Astrocyte of the cerebellum (primary cell): Measurements from ENCODE around the gene TTR.

ENCODE experiments used
- DNase-seq: peaks from one replicate; pipeline ENCODE4 v3.0.0-alpha.2; 2011; ENCODE audit warnings: low read depth
- H3K4me3 ChIP-seq: 2 replicates; pipeline ENCODE4 v1.5.1; 2011; ENCODE audit warnings: mild to moderate bottlenecking, low read depth, low read length, moderate library complexity
- in situ Hi-C: cut with HindIII; loops from 2 replicates; pipeline ENCODE4 v1.10.0; 2017; ENCODE audit warnings: low sequenced_read_pairs
- TF ChIP-seq, protein P1 (sequence below): IDR thresholded peaks from 2 replicates; pipeline ENCODE4 v1.5.1; 2012; ENCODE audit warnings: low read length, low read depth, moderate library complexity, mild to moderate bottlenecking; ENCODE audit errors: missing control alignments

TTR gene

GRCh38 chr18:31591628-31592027 is at the start of gene TTR:
Gene TTR, plus strand, starts transcription at chr18:31591877. Its CDS starts 26 bp downstream, at chr18:31591903.
- TF ChIP-seq, protein P1, sequence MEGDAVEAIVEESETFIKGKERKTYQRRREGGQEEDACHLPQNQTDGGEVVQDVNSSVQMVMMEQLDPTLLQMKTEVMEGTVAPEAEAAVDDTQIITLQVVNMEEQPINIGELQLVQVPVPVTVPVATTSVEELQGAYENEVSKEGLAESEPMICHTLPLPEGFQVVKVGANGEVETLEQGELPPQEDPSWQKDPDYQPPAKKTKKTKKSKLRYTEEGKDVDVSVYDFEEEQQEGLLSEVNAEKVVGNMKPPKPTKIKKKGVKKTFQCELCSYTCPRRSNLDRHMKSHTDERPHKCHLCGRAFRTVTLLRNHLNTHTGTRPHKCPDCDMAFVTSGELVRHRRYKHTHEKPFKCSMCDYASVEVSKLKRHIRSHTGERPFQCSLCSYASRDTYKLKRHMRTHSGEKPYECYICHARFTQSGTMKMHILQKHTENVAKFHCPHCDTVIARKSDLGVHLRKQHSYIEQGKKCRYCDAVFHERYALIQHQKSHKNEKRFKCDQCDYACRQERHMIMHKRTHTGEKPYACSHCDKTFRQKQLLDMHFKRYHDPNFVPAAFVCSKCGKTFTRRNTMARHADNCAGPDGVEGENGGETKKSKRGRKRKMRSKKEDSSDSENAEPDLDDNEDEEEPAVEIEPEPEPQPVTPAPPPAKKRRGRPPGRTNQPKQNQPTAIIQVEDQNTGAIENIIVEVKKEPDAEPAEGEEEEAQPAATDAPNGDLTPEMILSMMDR, result no peak
- no peak for DNase-seq
- in situ Hi-C loops, result no loop called here
- no peak within 1 kb of the TSS for H3K4me3 ChIP-seq

DNA sequence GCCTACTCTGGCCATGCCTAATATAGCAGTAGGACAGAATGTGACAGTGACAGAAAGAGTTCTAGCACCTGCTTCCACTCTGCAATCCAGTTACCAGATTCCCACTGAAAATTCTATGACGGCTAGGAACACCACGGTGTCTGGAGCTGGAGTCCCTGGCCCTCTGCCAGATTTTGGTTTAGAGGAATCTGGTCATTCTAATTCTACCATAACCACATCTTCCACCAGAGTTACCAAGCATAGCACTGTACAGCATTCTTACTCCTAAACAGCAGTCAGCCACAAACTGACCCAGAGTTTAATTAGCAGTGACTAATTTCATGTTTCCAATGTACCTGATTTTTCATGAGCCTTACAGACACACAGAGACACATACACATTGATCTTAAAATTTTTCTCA is 45.2 kb upstream of the TTR start:
- DNase-seq, result peak; percentile 69
- TF ChIP-seq, protein P1, result no peak
- in situ Hi-C loops, result no loop called here
- H3K4me3 ChIP-seq, result no peak overlapping the region

DNA sequence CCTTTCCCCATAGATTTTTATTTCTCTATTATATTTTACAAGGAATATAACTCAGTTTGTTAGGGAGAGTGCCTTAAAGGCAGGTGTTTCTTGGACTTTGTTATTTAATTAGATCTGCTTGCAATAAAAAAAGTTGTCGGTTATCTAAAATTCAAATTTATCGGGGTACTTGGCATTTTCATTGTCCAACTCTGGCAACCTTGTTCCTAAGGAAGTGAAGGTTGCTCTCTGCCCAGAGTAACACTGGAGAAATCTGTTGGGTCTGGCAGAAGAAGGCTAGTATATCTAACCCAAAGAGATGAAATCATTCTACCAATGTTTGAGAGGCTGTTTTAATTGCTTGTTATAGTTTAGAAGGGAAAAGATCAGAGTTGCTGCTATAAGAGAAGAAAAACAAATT is 42.8 kb upstream of the TTR start:
- no peak overlapping the region for H3K4me3 ChIP-seq
- DNase-seq, result no peak
- TF ChIP-seq, protein P1, result no peak
- in situ Hi-C loops, result no loop called here

DNA sequence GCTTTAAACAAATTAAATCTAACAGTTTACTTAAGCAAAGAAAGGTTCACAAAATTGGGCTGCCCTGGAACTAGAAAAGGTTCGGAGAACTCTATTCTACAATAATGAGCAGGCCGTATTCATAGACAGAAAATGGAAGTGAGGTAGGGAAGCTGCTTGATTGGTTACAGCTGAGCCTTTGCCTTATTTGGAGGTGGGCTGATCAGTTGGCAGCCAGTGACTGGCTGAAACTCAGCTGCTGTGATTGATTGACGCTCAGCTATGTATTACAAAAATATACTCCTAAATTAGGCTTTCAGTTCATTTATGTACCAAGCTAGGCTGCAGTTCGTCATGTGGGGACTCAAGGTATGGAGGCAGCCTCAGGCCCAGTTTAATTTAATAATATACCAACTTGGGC is 42.3 kb upstream of the TTR start:
- in situ Hi-C loops, result no loop called here
- no peak overlapping the region for H3K4me3 ChIP-seq
- TF ChIP-seq, protein P1, result no peak
- DNase-seq, result no peak

GRCh38 chr18:31551883-31552282 is 39.8 kb upstream of the TTR start:
- in situ Hi-C loops, result no loop called here
- no peak overlapping the region for H3K4me3 ChIP-seq
- no peak for DNase-seq
- TF ChIP-seq, protein P1, result no peak

- TF ChIP-seq, protein P1, result peak; percentile 32
- in situ Hi-C loops, result no loop called here
- no peak for DNase-seq
- H3K4me3 ChIP-seq, result no peak overlapping the region
Measured at GRCh38 chr18:31553800-31554199, 37.9 kb upstream of the TTR start.

DNA sequence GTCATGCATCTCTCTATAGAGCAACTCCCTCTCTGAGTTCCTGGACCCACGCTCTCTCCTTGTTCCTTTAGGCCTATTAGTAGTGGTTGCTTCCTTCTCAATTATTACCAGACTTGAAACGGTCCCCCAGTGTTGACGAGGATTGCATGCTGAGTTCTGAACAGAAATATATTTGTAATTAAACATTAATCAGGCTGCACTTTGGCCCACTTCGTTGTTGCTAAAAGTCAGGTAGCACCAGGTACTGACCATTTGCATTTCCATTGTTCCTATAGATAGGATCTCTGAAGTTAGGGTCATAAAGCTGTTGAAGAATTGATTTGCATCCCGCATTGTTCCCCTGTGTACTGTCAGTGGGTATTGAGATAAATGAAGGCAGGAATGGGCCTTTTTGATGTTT is 36.9 kb upstream of the TTR start:
- TF ChIP-seq, protein P1, result no peak
- in situ Hi-C loops, result no loop called here
- no peak overlapping the region for H3K4me3 ChIP-seq
- DNase-seq, result no peak
